ENCODE results near the gene FGF10. TPM values are rescaled to one million over a fixed set of nuclear protein-coding genes. Genes with fewer than 3 reads are reported as not detected.

The FGF10 gene
- total and polyA plus RNA-seq, 2 of the 4 experiments (the other 2 are of a cell fraction), result not detected

DNA sequence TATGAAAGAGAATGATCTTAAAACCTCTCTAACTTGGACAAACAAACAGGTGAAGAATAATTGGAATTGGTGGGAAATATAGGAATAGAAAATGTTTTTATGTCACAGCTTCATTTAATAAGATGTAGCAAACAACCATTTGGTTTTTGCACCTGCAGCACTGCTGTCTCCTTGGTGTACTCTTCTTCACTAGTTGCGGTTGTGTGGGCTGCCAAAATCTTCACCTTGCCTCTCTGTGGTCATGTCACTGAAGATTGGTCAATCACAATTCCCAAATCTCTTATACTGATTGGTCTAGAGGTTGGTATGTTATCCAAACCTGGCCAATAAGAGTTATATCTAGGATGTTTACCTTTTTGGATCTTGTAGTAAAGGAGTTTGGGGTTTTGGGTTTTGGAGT lies 88.7 kb downstream of the FGF10 start:
- dilution Hi-C loops (cut with HindIII; ENCODE audit: low sequenced_read_pairs, unreplicated experiment) (no loop called here), intact Hi-C loops (cut with micrococcal nuclease) (no loop called here), in situ Hi-C loops (cut with MboI; ENCODE audit: low sequenced_read_pairs) (no loop called here)
- DNase-seq (no peak), ATAC-seq (ENCODE audit: low read depth) (no peak)
- H2AFZ ChIP-seq (replicated peaks; ENCODE audit: low read length, poor library complexity), result no peak overlapping the region
- H2BK5ac ChIP-seq (ENCODE audit: low read depth, low read length, poor library complexity, severe bottlenecking), result no peak overlapping the region
- no peak overlapping the region for H3K56ac ChIP-seq (ENCODE audit: extremely low read depth, insufficient read depth, low read length)
- H3K18ac ChIP-seq (ENCODE audit: low read depth, low read length), result no peak overlapping the region
- no peak overlapping the region for H4K8ac ChIP-seq (ENCODE audit: low read depth in 2 of 2, low read length in 2 of 2)
- H4K5ac ChIP-seq (ENCODE audit: low read depth, low read length), result no peak overlapping the region
- ChIA-PET CTCF (interaction anchor here (0.6 kb wide), 1 partner anchor 32 kb away, joined by 3 read pairs; no protein-coding TSS in a partner anchor), POLR2A (ENCODE audit: unreplicated experiment) (no interaction called here)
- no TSS peak for BruUV-seq (replicated peaks)
- H3K4me2 ChIP-seq (ENCODE audit: low read depth, low read length), result no peak overlapping the region
- H3K79me1 ChIP-seq (ENCODE audit: low read depth in 1 of 2, low read length in 2 of 2), result no peaks in the 10 kb centered on the region
- no peak overlapping the region for H2BK120ac ChIP-seq (ENCODE audit: low read depth, low read length)
- H3K4me3 ChIP-seq (ENCODE audit: insufficient read depth, low read depth, low read length), result no peak overlapping the region
- no peak overlapping the region for H4K91ac ChIP-seq (ENCODE audit: insufficient read depth, low read depth, low read length)
- H4K20me1 ChIP-seq (ENCODE audit: insufficient read depth, low read length), result no peaks in the 10 kb centered on the region
- no peak overlapping the region for H2BK20ac ChIP-seq (ENCODE audit: low read depth, low read length)
- H3K9me1 ChIP-seq (ENCODE audit: insufficient read depth, low read length), result no peaks in the 10 kb centered on the region
- no peaks in the 10 kb centered on the region for H3K36me3 ChIP-seq (ENCODE audit: control insufficient read depth, insufficient read depth, low read length)
- no peak overlapping the region for H3K14ac ChIP-seq (replicated peaks; ENCODE audit: low read depth, low read length)
- H2BK15ac ChIP-seq (ENCODE audit: low read depth, low read length), result no peak overlapping the region
- no peaks in the 10 kb centered on the region for H3K27me3 ChIP-seq (ENCODE audit: control insufficient read depth, insufficient read depth, low read length)
- no CpG with 5 or more reads among the region's 1 CpG for WGBS, 2 experiments (ENCODE audit: extremely low coverage in 2 of 2, insufficient read length in 1 of 2)
- no peaks in the 10 kb centered on the region for H3K9me3 ChIP-seq (ENCODE audit: control insufficient read depth, insufficient read depth, low read length)
- no peak overlapping the region for H2AK5ac ChIP-seq (ENCODE audit: low read depth, low read length)
- no peak overlapping the region for H3K27ac ChIP-seq (ENCODE audit: insufficient read depth, low read length)
- H3K23ac ChIP-seq (ENCODE audit: low read depth, low read length), result no peak overlapping the region
- TF ChIP-seq MXI1 (IDR thresholded peaks at IDR 0.05; ENCODE audit: borderline replicate concordance, low read depth, low read length) (no peak), NFE2L2 (IDR thresholded peaks at IDR 0.05; ENCODE audit: low read depth, low read length) (no peak), BHLHE40 (IDR thresholded peaks at IDR 0.05; ENCODE audit: low read depth, low read length) (no peak), FOS (IDR thresholded peaks at IDR 0.05; ENCODE audit: low read depth, low read length) (no peak), CHD1 (IDR thresholded peaks at IDR 0.05; ENCODE audit: low read depth, low read length) (no peak), CEBPB (IDR thresholded peaks at IDR 0.05; ENCODE audit: low read depth, low read length) (no peak), RAD21 (IDR thresholded peaks at IDR 0.05; ENCODE audit: low read length) (no peak), MAZ (IDR thresholded peaks at IDR 0.05; ENCODE audit: borderline replicate concordance, low read depth, low read length) (no peak)
- TF ChIP-seq, protein P1, sequence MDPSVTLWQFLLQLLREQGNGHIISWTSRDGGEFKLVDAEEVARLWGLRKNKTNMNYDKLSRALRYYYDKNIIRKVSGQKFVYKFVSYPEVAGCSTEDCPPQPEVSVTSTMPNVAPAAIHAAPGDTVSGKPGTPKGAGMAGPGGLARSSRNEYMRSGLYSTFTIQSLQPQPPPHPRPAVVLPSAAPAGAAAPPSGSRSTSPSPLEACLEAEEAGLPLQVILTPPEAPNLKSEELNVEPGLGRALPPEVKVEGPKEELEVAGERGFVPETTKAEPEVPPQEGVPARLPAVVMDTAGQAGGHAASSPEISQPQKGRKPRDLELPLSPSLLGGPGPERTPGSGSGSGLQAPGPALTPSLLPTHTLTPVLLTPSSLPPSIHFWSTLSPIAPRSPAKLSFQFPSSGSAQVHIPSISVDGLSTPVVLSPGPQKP (IDR thresholded peaks at IDR 0.05; ENCODE audit: borderline replicate concordance, low read depth, low read length), result no peak
- no peak overlapping the region for H3K4ac ChIP-seq (ENCODE audit: low read depth, low read length)
- H3K4me1 ChIP-seq (ENCODE audit: control insufficient read depth, insufficient read depth, low read length), result no peaks in the 10 kb centered on the region
- no peak overlapping the region for H2AK9ac ChIP-seq (replicated peaks; ENCODE audit: low read depth, low read length, poor library complexity)
- H3K9ac ChIP-seq (ENCODE audit: low read depth, low read length), result no peak overlapping the region
